ENCODE results near the gene NADSYN1. TPM values are rescaled to one million over a fixed set of nuclear protein-coding genes. Genes with fewer than 3 reads are reported as not detected.

The NADSYN1 gene
- total RNA-seq, 2 donors from 2014 or later = 133 to 178 TPM

DNA sequence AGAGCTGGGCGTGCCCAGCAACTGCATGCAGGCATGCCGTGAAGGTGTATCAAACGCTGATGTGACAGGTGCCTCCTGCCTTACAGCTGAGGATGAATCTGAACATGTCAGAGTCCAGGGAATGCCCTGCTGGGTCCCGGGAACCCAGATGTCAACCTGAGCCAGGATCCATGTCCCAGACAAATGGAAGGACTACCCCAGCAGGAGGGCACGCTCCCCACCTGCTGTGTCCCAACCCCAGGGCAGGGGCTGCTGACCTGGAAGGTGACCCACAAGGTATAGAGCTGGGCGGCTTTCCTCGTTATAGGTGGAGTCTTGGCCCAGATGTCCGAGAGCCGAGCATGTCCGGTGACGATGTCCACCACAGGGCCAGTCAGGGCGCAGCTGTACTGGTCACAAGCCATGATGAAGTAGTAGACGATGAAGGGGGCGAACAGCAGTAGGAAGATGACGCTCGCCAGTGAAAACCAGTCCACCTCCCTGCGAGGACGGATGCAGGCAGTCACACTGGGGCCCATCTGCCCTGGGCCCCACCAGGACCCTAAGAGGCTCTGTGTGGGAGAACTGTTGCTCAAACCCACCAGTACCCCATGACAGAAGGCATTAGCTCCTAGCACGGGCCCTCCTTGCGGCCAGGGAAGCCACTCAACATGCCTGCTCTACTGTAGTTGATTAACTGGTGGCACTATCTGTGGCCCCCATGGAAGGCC is 9.1 kb upstream of the NADSYN1 start:
- Histone ChIP-seq H3K27me3 (no peaks in the 10 kb centered on the region), H3K9me3 (no peaks in the 10 kb centered on the region), H3K4me1 (no peaks in the 10 kb centered on the region), H3K27ac (no peak overlapping the region), H3K9ac (ENCODE audit: low read depth in 2 of 2, low read length in 2 of 2) (no peak overlapping the region), H3K4me3 (no peak overlapping the region), H3K36me3 (peaks cover 16% of the 10 kb centered on the region)
- TF ChIP-seq, protein P1, sequence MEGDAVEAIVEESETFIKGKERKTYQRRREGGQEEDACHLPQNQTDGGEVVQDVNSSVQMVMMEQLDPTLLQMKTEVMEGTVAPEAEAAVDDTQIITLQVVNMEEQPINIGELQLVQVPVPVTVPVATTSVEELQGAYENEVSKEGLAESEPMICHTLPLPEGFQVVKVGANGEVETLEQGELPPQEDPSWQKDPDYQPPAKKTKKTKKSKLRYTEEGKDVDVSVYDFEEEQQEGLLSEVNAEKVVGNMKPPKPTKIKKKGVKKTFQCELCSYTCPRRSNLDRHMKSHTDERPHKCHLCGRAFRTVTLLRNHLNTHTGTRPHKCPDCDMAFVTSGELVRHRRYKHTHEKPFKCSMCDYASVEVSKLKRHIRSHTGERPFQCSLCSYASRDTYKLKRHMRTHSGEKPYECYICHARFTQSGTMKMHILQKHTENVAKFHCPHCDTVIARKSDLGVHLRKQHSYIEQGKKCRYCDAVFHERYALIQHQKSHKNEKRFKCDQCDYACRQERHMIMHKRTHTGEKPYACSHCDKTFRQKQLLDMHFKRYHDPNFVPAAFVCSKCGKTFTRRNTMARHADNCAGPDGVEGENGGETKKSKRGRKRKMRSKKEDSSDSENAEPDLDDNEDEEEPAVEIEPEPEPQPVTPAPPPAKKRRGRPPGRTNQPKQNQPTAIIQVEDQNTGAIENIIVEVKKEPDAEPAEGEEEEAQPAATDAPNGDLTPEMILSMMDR (IDR thresholded peaks at IDR 0.05) = no peak
- intact Hi-C loops (cut with DNase I) = no loop called here
- DNase-seq = no peak

DNA sequence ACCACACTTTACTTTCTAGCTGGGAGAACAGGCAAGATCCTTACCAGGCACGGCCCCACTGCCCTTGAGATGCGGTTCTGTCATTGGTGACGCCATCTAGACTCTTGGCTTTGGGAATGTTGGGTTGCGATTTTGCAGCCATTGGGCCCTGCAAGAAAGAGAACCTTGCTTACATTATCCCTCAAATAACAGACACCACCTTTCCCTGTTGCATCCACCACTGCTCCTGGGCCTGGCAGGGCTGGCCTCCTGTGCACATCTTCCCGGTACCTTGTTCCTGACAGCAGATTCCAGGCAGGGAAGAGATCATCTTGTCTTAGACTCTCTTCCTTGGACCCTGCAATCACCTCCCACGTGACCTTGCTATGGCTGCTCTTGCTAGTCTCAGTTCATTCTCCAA is 8.2 kb upstream of the NADSYN1 start:
- intact Hi-C loops (cut with DNase I) = no loop called here
- Histone ChIP-seq H3K4me3 (no peak overlapping the region), H3K27me3 (no peaks in the 10 kb centered on the region), H3K9ac (ENCODE audit: low read depth in 2 of 2, low read length in 2 of 2) (no peak overlapping the region), H3K27ac (no peak overlapping the region), H3K4me1 (no peaks in the 10 kb centered on the region), H3K9me3 (no peaks in the 10 kb centered on the region), H3K36me3 (peaks cover 8% of the 10 kb centered on the region)
- TF ChIP-seq, protein P1 (IDR thresholded peaks at IDR 0.05) = no peak
- DNase-seq = no peak

DNA sequence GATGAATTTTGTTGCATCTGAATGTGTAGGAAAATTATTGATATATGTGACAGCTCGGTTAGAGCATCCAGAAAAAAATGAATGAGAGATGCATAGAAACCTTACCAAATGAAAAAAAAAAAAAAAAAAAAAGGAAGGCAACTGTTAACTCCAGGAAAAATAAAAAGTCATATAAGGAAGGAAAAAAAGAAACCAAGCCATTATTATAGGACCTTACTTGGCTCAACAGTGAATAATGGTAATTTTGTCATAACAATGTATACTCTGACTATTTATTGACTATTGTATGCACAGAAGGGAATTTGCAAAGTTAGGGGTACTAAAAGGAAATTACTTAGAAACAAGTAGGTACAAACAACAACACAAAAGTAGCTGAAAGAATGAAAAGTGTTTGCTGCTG is 6.9 kb upstream of the NADSYN1 start:
- TF ChIP-seq, protein P1 (IDR thresholded peaks at IDR 0.05) = no peak
- Histone ChIP-seq H3K4me1 (no peaks in the 10 kb centered on the region), H3K27ac (no peak overlapping the region), H3K36me3 (peaks cover 8% of the 10 kb centered on the region), H3K4me3 (no peak overlapping the region), H3K9me3 (no peaks in the 10 kb centered on the region), H3K27me3 (no peaks in the 10 kb centered on the region), H3K9ac (ENCODE audit: low read depth in 2 of 2, low read length in 2 of 2) (no peak overlapping the region)
- intact Hi-C loops (cut with DNase I) = no loop called here
- no peak for DNase-seq

DNA sequence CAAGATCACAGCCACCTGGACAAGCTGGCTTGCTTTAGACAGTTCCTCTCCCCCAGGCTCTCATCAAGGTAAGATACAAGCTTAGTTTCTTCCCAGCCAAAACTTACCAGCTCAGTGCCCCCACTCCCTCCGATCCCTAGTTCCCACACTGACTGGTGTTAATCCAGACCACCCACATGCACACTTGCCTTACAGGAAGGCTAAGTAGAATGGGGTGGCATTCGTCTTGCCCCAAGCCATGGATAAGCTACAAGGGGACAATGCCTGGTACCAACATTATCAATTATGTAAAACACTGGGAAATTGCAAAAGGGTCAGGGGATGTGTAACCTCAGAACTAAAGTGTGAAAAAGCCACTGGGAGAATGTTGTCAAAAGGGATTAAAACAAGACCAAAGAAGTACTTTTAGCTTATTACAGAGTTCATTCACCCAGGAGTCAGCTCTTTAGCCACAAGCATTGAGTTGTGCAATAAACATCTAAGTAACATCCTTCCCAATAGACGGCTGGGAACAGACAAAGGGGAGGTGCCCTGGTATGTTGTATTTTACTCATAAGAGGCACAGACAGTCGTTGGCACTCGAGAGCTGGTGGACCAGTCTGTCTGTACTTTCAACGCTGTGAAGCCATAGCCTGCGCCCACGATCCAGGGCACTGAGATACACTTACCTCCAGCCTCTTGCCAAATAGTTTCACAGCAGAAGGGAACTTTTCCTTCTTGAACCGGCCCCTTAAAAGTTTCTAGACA is 5.9 kb upstream of the NADSYN1 start:
- Histone ChIP-seq H3K36me3 (peaks cover 8% of the 10 kb centered on the region), H3K9ac (ENCODE audit: low read depth in 2 of 2, low read length in 2 of 2) (peak overlapping the region in 1 of 2 donors; percentile 94), H3K27me3 (no peaks in the 10 kb centered on the region), H3K4me1 (no peaks in the 10 kb centered on the region), H3K4me3 (peak overlapping the region; percentile 81), H3K9me3 (no peaks in the 10 kb centered on the region), H3K27ac (peak overlapping the region; percentile 76)
- peak; percentile 43 for DNase-seq
- TF ChIP-seq, protein P1 (IDR thresholded peaks at IDR 0.05) = no peak
- intact Hi-C loops (cut with DNase I) = no loop called here

DNA sequence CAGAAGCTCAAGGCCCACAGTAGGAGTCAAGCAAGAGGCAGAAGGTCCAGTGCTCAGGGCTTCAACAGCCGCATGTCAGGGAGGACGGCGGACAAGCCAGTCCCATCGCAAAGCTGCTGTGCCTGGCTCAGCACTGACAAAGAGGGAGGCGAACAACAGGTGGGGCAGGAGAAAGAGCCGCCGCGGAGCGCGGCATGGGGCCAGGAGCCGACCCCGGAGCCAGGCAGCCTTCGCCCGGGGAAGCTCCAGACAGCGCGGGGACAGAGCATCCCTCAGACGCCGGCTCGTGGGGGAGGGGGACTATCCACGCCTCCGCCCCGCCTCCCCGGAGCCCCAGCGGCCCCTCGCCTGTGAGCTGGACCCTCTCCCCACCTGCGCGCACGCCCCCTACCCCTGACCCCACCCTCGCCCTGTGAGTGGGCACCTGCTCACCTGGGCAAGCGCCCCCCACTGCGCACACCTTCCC is 5.2 kb upstream of the NADSYN1 start:
- intact Hi-C loops (cut with DNase I) = no loop called here
- Histone ChIP-seq H3K27me3 (no peaks in the 10 kb centered on the region), H3K9ac (ENCODE audit: low read depth in 2 of 2, low read length in 2 of 2) (peak overlapping the region; percentile 57 to 94), H3K27ac (peak overlapping the region; percentile 76), H3K9me3 (no peaks in the 10 kb centered on the region), H3K4me3 (peak overlapping the region; percentile 81), H3K36me3 (peaks cover 8% of the 10 kb centered on the region), H3K4me1 (no peaks in the 10 kb centered on the region)
- peak; percentile 34 for DNase-seq
- TF ChIP-seq, protein P1 (IDR thresholded peaks at IDR 0.05) = no peak
